HG03378 (cell line): ENCODE results near the gene AMIGO3.
"Not testable (repeated sequence)": the region's sequence is repeated elsewhere in the genome, so short reads cannot be mapped to it uniquely, and the experiment has no call there.

Experiments
- ATAC-seq: cut with Tn5 transposase; IDR thresholded peaks from one replicate; pipeline ENCODE4 v1.9.1; 2021; ENCODE audit warnings: mild to moderate bottlenecking, moderate library complexity; ENCODE audit not compliant: unreplicated experiment

Gene AMIGO3

DNA sequence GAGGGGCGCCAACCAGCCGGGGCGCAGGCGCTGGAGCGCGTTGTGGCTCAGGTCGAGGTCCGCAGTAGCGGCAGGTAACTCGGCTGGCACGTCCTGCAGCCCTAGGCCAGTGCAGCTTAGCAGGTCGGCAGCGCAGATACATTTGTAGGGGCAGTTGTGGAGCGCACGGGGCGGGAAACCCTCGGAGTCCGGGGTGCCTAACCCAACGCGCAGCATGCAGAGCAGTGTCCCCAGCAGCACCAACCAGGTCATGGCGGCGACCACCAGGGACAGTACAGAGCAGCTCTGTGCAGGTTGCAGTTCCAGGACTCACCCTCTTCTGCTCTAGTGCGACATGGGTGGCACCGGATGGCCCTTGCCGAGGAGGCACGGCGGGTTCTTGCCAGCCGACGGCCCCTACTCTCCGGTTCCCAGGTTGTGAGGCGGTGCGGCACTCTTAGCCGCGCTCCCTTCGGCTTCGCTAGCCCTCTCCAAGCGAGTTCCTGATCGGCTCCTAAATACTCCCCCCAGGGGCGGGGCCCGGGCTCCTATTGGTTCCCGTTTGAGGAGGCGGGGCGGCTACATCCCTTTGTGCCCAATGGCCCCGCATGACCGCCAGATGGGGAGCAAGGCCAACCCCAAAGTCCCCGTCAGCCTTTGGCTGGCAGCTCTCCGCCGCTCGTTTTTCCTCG lies at the start of gene AMIGO3:
Gene AMIGO3, minus strand, starts transcription at position 471 of the 671 bp plus-strand sequence. Its CDS starts 219 bp downstream, at position 252.
- peak; percentile 45 for ATAC-seq

DNA sequence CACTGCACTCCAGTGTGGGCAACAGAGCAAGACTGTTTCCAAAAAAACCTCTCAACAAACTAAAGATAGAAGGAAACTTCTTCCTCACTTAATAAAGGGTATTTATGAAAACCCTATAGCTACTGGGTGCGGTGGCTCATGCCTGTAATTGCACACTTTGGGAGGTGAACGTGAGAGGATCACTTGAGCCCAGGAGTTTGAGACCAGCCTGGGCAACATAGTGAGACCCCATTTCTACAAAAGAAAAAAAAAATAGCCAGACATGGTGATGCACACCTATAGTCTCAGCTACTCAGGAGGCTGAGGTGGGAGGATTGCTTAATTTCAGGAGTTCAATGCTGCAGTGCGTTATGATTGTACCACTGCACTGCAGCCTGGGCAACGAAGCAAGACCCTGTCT lies 44.5 kb upstream of the AMIGO3 start:
- no peak for ATAC-seq

- ATAC-seq: no peak
Observed at GRCh38 chr3:49761661-49762060, 42.2 kb upstream of the AMIGO3 start.

GRCh38 chr3:49759226-49759625 lies 39.7 kb upstream of the AMIGO3 start:
- ATAC-seq: no peak

DNA sequence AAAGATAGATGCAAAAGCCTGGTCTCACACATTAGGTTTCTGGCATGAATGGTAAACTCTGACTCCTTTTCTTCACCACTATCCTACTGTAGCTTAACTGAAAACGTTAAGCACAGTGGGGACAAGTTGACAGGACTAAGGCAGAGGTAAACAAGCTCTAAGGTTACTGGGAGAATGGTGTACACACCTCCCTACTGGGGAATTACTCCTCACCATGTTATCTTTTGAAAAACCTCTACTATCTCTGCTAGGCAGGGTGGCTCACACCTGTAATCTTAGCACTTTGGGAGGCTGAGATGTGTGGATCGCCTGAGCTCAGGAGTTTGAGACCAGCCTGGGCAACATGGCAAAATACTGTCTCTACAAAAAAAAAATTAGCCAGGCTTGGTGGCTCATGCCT lies 37.7 kb upstream of the AMIGO3 start:
- ATAC-seq: no peak

- no peak for ATAC-seq
Observed at GRCh38 chr3:49756036-49756435, 36.6 kb upstream of the AMIGO3 start.

GRCh38 chr3:49754536-49754935 lies 35.1 kb upstream of the AMIGO3 start:
- ATAC-seq: no peak

DNA sequence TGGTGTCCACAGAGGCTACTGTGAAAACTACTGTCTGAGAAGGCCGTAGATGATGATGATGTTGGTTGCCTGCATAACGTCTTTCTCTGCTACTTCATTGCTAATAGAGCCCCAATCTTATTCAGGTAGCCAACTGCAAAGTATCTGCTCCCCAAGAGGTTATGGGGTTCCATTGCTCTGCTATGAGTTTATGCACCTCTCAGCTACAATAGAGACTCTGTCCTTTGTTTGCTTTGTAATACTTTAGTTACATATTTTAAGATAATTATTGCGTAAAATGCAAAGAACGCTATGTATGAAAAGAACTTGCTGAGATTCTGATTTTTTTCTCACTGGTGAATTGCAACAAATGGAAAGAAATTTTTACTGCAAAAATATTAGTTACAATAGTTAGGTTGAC lies 32.0 kb upstream of the AMIGO3 start:
- no peak for ATAC-seq

- ATAC-seq: no peak
Observed at GRCh38 chr3:49750056-49750455, 30.6 kb upstream of the AMIGO3 start.

- not testable (repeated sequence) for ATAC-seq
Observed at GRCh38 chr3:49748874-49749273, 29.4 kb upstream of the AMIGO3 start.

GRCh38 chr3:49747792-49748480 lies 28.5 kb upstream of the AMIGO3 start:
- ATAC-seq: no peak

DNA sequence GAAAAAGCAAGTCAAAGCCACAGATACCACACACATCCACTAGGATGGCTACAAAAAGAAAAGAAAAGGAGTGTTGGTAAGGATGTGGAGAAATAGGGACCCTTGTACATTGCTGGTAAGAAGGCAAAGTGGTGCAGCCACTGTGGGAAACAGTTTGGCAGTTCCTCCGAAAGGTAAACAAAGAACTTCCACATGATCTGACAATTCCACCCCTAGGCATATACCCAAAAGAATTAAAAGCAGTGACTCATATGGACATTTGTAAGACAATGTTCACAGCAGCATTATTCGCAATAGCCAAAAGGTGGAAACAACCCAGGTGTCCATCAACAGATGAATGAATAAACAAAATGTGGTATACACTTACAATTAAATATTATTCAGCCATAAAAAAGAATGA lies 26.5 kb upstream of the AMIGO3 start:
- ATAC-seq: no peak

DNA sequence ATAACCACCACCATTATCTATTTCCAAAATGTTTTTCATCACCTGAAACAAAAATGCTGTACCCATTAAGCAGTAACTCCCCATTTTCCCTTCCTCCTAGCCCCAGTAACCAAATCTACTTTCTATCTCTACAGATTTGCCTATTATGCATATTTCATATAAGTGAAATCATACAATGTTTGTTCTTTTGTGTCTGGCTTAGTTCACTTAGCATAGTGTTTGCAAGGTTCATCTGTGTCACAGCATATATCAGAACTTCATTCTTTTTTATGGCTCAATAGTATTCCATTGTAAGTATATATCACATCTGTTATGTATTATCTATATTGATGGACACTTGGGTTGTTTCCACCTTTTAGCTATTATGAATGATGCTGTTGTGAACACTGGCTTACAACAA lies 20.9 kb upstream of the AMIGO3 start:
- no peak for ATAC-seq

DNA sequence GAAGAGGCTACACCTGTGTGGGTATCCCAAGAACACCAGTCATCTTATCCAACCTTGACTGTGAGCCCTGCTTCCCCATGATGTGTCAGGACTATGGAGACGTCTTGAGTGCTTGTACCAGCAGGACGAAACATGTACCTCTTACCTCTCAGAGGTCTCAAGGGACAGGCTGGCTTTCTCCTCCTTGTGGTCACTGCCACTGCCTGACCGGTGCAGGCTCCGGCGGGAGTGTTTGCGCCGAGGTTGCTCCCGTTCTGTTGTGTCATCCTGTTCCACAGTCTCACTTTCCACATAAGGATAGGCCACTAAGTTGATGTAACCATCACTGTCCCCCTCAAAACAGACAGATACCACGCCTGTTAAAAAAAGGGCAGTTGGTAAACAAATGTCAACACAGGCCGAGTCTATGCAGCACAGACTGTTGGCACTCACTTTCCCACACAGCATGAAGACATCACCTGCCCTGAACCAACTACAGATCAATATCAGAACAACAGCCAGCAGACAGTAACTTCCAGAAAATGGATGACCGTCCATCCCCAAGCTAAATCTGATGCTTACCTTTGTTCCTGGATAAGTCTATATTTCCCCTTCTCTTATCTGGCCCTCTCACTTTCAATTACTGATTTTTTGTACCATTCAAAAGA lies 18.7 kb upstream of the AMIGO3 start:
- ATAC-seq: no peak

DNA sequence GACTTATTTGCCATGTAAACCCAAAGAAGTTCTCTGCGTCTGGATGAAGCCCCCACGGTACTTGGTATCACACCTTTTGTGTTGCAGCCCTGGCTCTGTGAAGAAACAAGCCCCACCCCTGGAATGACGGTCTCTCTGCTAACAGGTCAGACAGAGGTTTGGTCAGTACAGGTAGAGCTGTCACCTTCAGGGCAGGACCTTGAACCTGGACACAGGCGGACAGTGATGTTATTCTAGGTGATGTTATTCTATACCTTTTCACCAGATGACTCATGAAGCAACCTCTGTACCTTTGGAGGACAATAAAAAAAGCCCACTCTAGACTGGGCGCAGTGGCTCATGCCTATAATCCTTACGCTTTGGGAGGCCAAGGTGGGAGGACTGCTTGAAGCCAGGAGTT lies 15.3 kb upstream of the AMIGO3 start:
- no peak for ATAC-seq

- no peak for ATAC-seq
Observed at GRCh38 chr3:49733551-49733950, 14.1 kb upstream of the AMIGO3 start.

DNA sequence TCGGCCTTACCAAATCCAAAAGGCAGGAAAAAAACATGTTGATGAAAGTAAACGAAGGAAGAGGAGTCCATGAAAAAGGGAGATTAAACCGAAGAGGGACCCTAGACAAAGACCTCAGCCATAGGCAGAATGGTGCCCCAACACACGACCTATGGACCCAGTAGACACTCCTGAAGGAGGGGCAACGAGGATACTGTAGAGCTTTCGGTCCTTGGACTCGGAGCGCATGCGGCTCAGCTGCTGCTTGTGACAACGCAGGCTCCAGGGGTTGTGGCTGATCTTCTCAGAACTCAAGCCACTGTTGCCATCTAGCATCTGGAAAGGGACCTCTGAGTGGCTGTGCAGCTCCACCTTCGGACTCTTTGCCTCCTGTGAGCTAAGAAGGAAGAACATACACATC lies 13.1 kb upstream of the AMIGO3 start:
- ATAC-seq: no peak

- ATAC-seq: no peak
Observed at GRCh38 chr3:49729966-49730609, 10.6 kb upstream of the AMIGO3 start.

- ATAC-seq: no peak
Observed at GRCh38 chr3:49727924-49728361, 8.5 kb upstream of the AMIGO3 start.

DNA sequence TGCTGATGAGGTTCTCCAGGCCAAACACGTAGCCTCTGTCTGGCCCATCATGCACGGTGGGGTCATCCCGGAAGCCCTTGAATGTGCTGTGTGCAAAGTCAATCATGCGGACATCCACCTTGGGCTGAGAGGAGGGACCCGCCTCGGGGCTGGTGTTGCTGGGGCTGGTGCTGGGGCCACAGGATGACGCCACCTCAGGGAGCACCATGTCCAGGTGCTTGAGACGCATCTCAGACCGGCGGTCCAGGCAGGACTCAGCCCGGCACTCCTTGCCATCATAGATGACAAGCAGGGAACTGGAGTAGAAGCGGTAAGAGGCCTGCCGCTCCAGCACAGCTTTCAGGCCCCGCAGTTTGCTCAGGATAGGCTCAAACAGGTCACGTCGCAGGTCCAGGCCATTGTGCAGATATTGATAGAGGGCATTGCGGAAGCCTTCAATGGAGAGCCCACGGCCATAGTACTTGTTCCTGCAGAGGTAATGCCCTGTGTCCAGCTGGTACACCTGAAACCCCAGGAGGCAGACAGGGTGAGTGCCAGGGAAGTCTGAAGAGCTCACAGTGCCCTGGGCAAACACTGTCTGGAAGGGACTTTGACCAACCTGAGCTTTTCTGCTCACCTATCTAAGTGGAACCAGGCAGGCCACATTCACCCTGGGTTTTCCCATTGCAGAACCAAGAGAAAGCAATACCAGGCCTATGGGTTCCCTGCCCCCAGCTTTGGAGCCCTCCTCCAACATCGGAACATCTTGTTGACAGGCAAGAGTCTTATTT lies 7.9 kb upstream of the AMIGO3 start:
- no peak for ATAC-seq
